ENCODE data around the gene JARID2. TPM values are rescaled to one million over a fixed set of nuclear protein-coding genes. Genes with fewer than 3 reads are reported as not detected.

JARID2 gene
- total and polyA plus RNA-seq, 7 donors: 1.8 to 7.8 (median 6.1) TPM

DNA sequence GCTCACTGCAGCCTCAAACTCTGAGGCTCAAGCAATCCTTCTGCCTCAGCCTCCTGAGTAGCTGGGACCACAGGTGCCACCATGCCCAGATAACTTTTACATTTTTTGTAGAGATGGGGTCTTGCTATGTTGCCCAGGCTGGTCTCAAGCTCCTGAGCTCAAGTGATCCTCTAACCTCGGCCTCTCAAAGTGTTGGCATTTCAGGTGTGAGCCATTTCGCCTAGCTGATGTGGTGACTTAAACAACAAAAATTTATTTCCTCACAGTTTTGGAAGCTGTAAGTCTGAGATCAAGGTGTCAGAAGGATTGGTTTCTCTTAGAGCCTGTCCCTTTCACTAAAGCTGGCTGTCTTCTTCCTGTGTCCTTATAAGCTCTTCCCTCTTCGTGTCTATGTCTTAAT is 15.0 kb upstream of the JARID2 start:
- no peak for DNase-seq
- Histone ChIP-seq H3K36me3 (no peaks in the 10 kb centered on the region), H3K4me1 (no peaks in the 10 kb centered on the region), H3K9me3 (no peaks in the 10 kb centered on the region), H3K27ac (no peak overlapping the region), H3K4me3 (no peak overlapping the region), H3K27me3 (no peaks in the 10 kb centered on the region)
- 72 to 81% methylated on average over 3 of the region's 3 CpGs for WGBS, 2 donors
- TF ChIP-seq EP300 (IDR thresholded peaks at IDR 0.05): no peak
- no peak for TF ChIP-seq POLR2A (IDR thresholded peaks at IDR 0.05)
- no peak for TF ChIP-seq POLR2AphosphoS5 (IDR thresholded peaks at IDR 0.05)
- no peak for TF ChIP-seq CTCF (IDR thresholded peaks at IDR 0.05)
- intact Hi-C loops (cut with DNase I): no loop called here

DNA sequence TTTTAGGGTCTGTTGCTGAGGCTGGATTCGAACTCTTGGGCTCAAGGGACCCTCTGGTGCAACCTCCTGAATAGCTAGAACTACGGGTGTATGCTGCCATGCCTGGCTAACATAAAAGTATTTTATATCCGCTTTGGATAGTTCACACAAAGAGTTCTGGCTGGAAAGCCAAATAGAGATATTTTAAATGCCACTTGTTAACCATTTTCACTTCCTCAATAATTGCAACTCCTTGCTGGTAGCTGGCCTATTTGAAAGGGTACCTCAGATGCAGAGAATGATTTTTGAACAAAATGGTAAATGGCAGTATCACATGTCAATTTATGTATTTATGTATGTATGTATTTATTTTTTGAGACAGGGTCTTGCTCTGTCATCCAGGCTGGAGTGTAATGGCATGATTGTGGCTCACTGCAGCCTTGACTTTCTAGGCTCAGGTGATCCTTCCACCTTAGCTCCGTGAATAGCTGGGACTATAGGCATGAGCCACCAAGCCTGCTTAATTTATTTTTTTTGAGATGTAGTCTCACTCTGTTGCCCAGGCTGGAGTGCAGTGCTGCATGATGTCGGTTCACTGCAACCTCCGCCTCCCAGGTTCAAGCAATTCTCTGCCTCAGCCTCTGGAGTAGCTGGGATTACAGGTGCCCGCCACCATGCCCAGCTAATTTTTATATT is 12.9 kb upstream of the JARID2 start:
- Histone ChIP-seq H3K36me3 (no peaks in the 10 kb centered on the region), H3K4me3 (no peak overlapping the region), H3K4me1 (no peaks in the 10 kb centered on the region), H3K27me3 (no peaks in the 10 kb centered on the region), H3K9me3 (no peaks in the 10 kb centered on the region), H3K27ac (no peak overlapping the region)
- TF ChIP-seq POLR2AphosphoS5 (IDR thresholded peaks at IDR 0.05) (no peak), POLR2A (IDR thresholded peaks at IDR 0.05) (no peak), CTCF (IDR thresholded peaks at IDR 0.05) (no peak), EP300 (IDR thresholded peaks at IDR 0.05) (no peak)
- DNase-seq: no peak
- intact Hi-C loops (cut with DNase I): no loop called here
- 83 to 90% methylated on average over 7 of the region's 7 CpGs for WGBS, 2 donors

DNA sequence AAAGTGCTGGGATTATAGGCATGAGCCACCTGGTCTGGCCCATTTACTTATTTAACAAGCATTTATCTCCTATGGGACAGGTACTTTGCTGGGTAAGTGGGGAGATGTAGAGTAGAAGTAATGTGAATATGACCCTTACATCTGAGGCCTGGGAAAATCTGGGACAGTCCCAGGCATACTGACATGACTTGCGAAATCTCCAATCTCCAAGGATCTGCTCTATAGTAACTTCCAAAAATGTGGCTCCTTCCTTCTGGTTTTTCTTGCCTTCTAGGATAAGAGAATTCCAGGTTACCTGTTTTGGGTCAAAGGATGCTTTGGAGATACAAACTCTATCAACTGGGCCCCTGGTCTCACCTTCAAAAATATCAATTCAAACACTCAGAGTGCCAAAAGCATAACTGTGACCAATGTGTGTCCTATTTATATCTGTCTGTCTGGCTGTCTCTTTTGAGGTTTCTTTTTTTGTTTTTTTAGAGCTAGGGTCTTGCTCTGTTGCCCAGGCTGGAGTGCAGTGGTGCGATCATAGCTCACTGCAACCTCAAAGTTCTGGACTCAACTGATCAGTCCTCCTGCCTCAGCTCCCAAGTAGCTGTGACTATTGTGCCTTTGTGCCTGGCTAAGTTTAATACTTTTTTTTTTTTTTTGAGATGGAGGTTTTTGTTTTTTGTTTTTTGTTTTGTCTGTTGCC is 11.7 kb upstream of the JARID2 start:
- DNase-seq: no peak
- Histone ChIP-seq H3K4me1 (peaks cover 0 to 2% (median under 1%) of the 10 kb centered on the region in 4 donors), H3K27ac (no peak overlapping the region), H3K9me3 (no peaks in the 10 kb centered on the region), H3K36me3 (no peaks in the 10 kb centered on the region), H3K27me3 (no peaks in the 10 kb centered on the region), H3K4me3 (no peak overlapping the region)
- 85 to 98% methylated on average over 2 of the region's 2 CpGs for WGBS, 2 donors
- TF ChIP-seq POLR2AphosphoS5 (IDR thresholded peaks at IDR 0.05) (no peak), EP300 (IDR thresholded peaks at IDR 0.05) (no peak), POLR2A (IDR thresholded peaks at IDR 0.05) (no peak), CTCF (IDR thresholded peaks at IDR 0.05) (no peak)
- intact Hi-C loops (cut with DNase I): no loop called here

DNA sequence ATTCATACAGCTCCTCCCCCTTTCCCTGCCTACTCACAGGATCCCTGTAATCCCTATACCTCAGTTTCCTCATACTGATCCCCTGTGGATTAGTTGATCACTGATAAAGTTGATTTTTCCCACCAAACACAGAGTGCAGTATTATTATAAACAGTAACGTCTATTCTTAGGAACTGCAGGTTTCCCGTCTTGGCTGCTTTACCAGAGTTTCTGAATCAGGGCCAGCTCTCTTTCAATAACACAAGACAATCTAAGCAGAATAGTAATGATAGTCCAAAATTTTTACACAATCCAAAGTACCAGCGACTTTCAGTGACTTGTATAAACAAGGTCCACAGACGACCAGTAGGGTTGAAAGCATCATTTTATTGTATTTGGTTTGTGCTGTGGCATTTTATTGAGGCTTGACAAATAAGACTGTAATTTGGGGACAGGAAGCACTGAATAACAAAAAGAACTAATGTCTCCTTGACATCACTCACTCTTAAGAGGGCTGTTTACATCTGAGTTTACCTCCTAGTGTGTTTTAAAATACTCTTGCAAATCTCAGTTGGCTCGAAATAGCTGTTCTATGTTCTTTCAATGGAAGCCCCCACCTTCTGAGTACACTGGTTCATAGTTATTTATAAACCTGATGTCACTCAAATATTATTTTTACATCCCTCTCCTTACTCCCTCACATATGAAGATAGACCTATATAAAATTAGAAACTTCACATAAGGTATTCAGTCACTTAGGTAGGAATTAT is 6.1 kb upstream of the JARID2 start:
- intact Hi-C loops (cut with DNase I): no loop called here
- WGBS, 2 donors: 12 to 46% methylated on average over 5 of the region's 5 CpGs
- H3K4me3 ChIP-seq: no peak overlapping the region

More for the DNA sequence above, 6.1 kb upstream of the JARID2 start:
- no peaks in the 10 kb centered on the region for H3K27me3 ChIP-seq
- peaks cover 0 to 18% (median 11%) of the 10 kb centered on the region in 4 donors for H3K4me1 ChIP-seq
- H3K9me3 ChIP-seq: no peaks in the 10 kb centered on the region
- TF ChIP-seq POLR2AphosphoS5 (IDR thresholded peaks at IDR 0.05): no peak
- TF ChIP-seq POLR2A (IDR thresholded peaks at IDR 0.05): no peak
- TF ChIP-seq CTCF (IDR thresholded peaks at IDR 0.05): no peak
- no peaks in the 10 kb centered on the region for H3K36me3 ChIP-seq
- no peak for DNase-seq
- no peak overlapping the region for H3K27ac ChIP-seq

Data from sigmoid colon (tissue), 7 donors.